HG03064 (cell line): ENCODE results near the gene MTARC1.

ENCODE experiments used
- ATAC-seq: cut with Tn5 transposase; IDR thresholded peaks from one replicate; pipeline ENCODE4 v1.9.1; 2021; ENCODE audit warnings: low read depth; ENCODE audit not compliant: unreplicated experiment

MTARC1 gene

DNA sequence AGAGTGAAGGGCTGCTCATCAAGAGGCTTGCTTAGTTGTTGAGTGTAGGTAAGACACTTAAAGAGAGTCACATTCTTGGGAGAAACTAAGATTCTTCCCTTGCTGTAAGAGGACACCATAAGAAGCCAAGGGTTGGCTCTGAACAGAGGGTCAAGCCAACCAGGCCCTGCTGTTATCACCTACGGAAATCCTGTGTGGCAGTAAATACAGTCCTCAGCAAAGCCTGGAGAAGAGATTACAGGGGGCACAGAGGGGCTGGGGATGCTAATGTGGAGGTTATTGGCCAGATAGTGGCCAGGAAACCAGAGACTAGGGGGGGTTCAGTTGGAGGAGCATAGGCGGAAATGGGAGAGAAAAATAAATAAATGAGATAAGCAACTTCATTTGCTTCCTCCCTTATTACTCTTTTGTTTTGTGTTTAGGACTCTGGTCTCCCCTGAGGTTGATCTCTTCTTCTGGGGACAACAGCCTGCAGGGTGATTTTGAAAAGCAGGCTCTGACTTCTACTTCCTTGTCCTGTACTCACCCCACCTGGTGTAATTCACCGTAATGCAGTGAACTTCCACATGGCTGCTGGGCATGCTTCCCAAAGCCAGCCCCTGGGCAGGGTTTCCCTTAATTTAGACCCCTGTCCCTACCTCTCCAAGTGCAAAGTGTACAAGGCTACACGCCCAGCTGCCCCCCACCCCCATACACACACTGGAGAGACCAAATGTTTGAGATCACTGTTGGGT is 40.9 kb downstream of the MTARC1 start:
- ATAC-seq: no peak

GRCh38 chr1:220828179-220828490 is 41.4 kb downstream of the MTARC1 start:
- ATAC-seq: no peak

DNA sequence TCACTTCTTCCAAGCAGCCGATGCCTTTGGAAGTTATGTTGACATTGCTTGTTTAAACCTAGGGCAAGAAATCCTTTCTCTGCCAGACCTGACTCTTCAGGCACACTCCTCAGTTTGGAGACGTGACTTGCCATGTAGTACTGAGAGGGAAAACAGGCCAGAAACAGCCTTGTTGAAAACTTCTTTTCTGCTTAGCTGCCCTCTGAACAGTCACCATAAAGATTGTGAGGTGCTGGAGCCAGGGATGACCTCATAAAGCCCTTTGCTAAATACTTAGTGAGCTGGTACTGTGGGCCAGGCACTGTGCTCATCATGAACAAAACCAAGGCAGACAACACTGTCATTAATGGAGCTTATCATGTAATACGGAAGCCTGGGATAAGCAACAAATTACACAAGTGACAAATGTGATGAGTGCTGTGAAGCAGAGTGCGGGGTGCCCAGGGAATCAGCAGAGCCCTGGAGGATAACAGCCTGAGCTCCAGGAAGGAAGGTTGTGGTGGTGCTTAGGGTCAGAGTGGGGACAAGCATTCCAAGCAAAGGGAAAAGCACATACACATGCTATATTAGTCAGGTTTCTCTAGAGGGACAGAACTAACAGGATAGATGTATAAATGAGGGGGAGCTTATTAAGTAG is 42.4 kb downstream of the MTARC1 start:
- ATAC-seq: no peak

GRCh38 chr1:220833436-220833835 is 46.7 kb downstream of the MTARC1 start:
- ATAC-seq: no peak

GRCh38 chr1:220834155-220834870 is 47.6 kb downstream of the MTARC1 start:
- ATAC-seq: no peak
